Endothelial cell of umbilical vein (primary cell): Measurements from ENCODE around the gene KCNIP1.

Experiments used
- CTCF ChIP-seq, 2 donors: IDR thresholded peaks; 1 replicate in 1 of 2; 2 replicates in 1 of 2; pipeline ENCODE4 v1.5.1; 2011; ENCODE audit warnings: low read length in 2 of 2, mild to moderate bottlenecking in 2 of 2, moderate library complexity in 2 of 2, control low read depth in 1 of 2, inconsistent platforms in 1 of 2, low read depth in 1 of 2; ENCODE audit not compliant: insufficient read depth in 1 of 2; ENCODE audit errors: extremely low read depth in 1 of 2
- EZH2 ChIP-seq: IDR thresholded peaks from 2 replicates; pipeline ENCODE4 v1.6.1; 2012; ENCODE audit warnings: borderline replicate concordance, low read depth, mild to moderate bottlenecking, moderate library complexity, low read length, inconsistent platforms; ENCODE audit not compliant: severe bottlenecking
- GATA2 ChIP-seq: IDR thresholded peaks from 2 replicates; pipeline ENCODE4 v1.7.0; 2011; ENCODE audit warnings: low read depth, mild to moderate bottlenecking, moderate library complexity, mixed read lengths, low read length; ENCODE audit not compliant: insufficient read length, insufficient read depth
- JUN ChIP-seq: IDR thresholded peaks from 2 replicates; pipeline ENCODE4 v1.6.1; 2011; ENCODE audit warnings: borderline replicate concordance, low read depth; ENCODE audit not compliant: insufficient read length, insufficient read depth
- MAX ChIP-seq: IDR thresholded peaks from 2 replicates; pipeline ENCODE4 v1.6.1; 2011; ENCODE audit not compliant: insufficient read depth, insufficient read length
- MYC ChIP-seq: IDR thresholded peaks from one replicate; pipeline ENCODE4 v1.6.1; 2011; ENCODE audit warnings: mild to moderate bottlenecking, low read depth, low read length
- POLR2A ChIP-seq: IDR thresholded peaks from 2 replicates; pipeline ENCODE4 v1.6.1; 2012; ENCODE audit warnings: low read depth, mild to moderate bottlenecking, control low read depth, low read length
- POLR2AphosphoS5 ChIP-seq: IDR thresholded peaks from 2 replicates; pipeline ENCODE4 v1.6.1; 2012; ENCODE audit warnings: low read depth, mild to moderate bottlenecking, control low read depth, low read length, moderate library complexity; ENCODE audit not compliant: insufficient read depth

- no peak for TF ChIP-seq CTCF (IDR thresholded peaks at IDR 0.05; ENCODE audit: extremely low read depth in 1 of 2, insufficient read depth in 1 of 2, low read depth in 1 of 2, low read length in 2 of 2)
- no peak for TF ChIP-seq EZH2
- no peak for TF ChIP-seq MYC
- TF ChIP-seq MAX = no peak
- TF ChIP-seq POLR2AphosphoS5 = no peak
- TF ChIP-seq POLR2A = no peak
- no peak for TF ChIP-seq GATA2
- TF ChIP-seq JUN = no peak
Measured at GRCh38 chr5:170642776-170643436, 139.1 kb downstream of the KCNIP1 start.
